H1 (cell line): ENCODE data around the gene CDIPT. TPM values are rescaled to one million over a fixed set of nuclear protein-coding genes. Genes with fewer than 3 reads are reported as not detected.

Experiments used
- CTCF ChIA-PET: fragments of 300-600 bp; sonication (Branson Sonifier 250); formaldehyde crosslinking; loops from one replicate; lab custom pipeline; 2021; ENCODE audit not compliant: partially characterized antibody; lab: Charles Lee
- POLR2A ChIA-PET: fragments of 300-600 bp; sonication (Branson Sonifier 250); formaldehyde crosslinking; loops from one replicate; lab custom pipeline; 2021; ENCODE audit warnings: inconsistent platforms; ENCODE audit not compliant: partially characterized antibody; lab: Charles Lee
- DNase-seq, 2 experiments: peaks; one replicate each; pipeline versions ENCODE4 v3.0.0 to v3.0.0-alpha.2; 2010 to 2022; ENCODE audit warnings: low spot score in 2 of 2, low read depth in 1 of 2, mixed read lengths in 1 of 2
- FAIRE-seq: peaks from 2 replicates; lab custom pipeline; 2011; peaks lifted over from hg19 to GRCh38; lab: Jason Lieb, UNC
- H2AFZ ChIP-seq: 2 replicates; pipeline ENCODE4 v1.8.1; 2012; ENCODE audit warnings: low read length, inconsistent platforms
- H2AK5ac ChIP-seq: 2 replicates; pipeline ENCODE4 v1.6.1; 2013; ENCODE audit warnings: low read depth, low read length
- H2BK120ac ChIP-seq: replicated peaks from 2 replicates; pipeline ENCODE3; 2013; ENCODE audit warnings: low read depth, low read length, inconsistent platforms
- H2BK12ac ChIP-seq: 2 replicates; pipeline ENCODE4 v1.6.1; 2013; ENCODE audit warnings: low read depth, low read length
- H2BK15ac ChIP-seq: 2 replicates; pipeline ENCODE4 v1.6.1; 2013; ENCODE audit warnings: low read length
- H2BK20ac ChIP-seq: 2 replicates; pipeline ENCODE4 v1.6.1; 2013; ENCODE audit warnings: low read length
- H2BK5ac ChIP-seq: 2 replicates; pipeline ENCODE4 v1.6.1; 2013; ENCODE audit warnings: low read depth, low read length
- H3K14ac ChIP-seq: 2 replicates; pipeline ENCODE4 v1.6.1; 2013; ENCODE audit warnings: inconsistent platforms; ENCODE audit not compliant: insufficient read length
- H3K18ac ChIP-seq: 2 replicates; pipeline ENCODE4 v1.6.1; 2013; ENCODE audit warnings: low read length; ENCODE audit errors: extremely low read depth
- H3K23ac ChIP-seq: 2 replicates; pipeline ENCODE4 v1.6.1; 2013; ENCODE audit warnings: inconsistent platforms; ENCODE audit not compliant: insufficient read length
- H3K23me2 ChIP-seq: 2 replicates; pipeline ENCODE4 v1.6.1; 2013; ENCODE audit warnings: low read depth, low read length
- H3K27ac ChIP-seq: 2 replicates; pipeline ENCODE4 v1.6.1; 2011; ENCODE audit warnings: low read depth, low read length, inconsistent platforms
- H3K27me3 ChIP-seq, 4 experiments: replicated peaks in 1 of 4; 1 replicate in 1 of 4; 2 replicates in 3 of 4; pipeline versions ENCODE4 v1.6.1 to v1.8.1; 2011 to 2013; ENCODE audit warnings: low read length in 3 of 4, mild to moderate bottlenecking in 3 of 4, inconsistent platforms in 2 of 4, mixed read lengths in 2 of 4, moderate library complexity in 1 of 4; ENCODE audit not compliant: control insufficient read depth in 3 of 4, insufficient read depth in 3 of 4; ENCODE audit errors: extremely low read depth in 1 of 4
- H3K36me3 ChIP-seq, 4 experiments: 2 replicates each; pipeline versions ENCODE4 v1.6.1 to v1.8.1; 2011 to 2013; ENCODE audit warnings: mild to moderate bottlenecking in 4 of 4, low read length in 3 of 4, moderate library complexity in 2 of 4, control low read depth in 1 of 4, inconsistent platforms in 1 of 4; ENCODE audit not compliant: insufficient read depth in 4 of 4, control insufficient read depth in 2 of 4
- H3K4ac ChIP-seq: replicated peaks from 2 replicates; pipeline ENCODE3; 2013; ENCODE audit warnings: low read length, low read depth, mixed read lengths, inconsistent platforms; ENCODE audit not compliant: insufficient read length
- H3K4me1 ChIP-seq, 4 experiments: replicated peaks in 1 of 4; 1 replicate in 1 of 4; 2 replicates in 3 of 4; pipeline versions ENCODE4 v1.6.1 to v1.8.1; 2011 to 2013; ENCODE audit warnings: low read length in 3 of 4, inconsistent platforms in 2 of 4, mixed read lengths in 1 of 4; ENCODE audit not compliant: insufficient read depth in 4 of 4, control insufficient read depth in 3 of 4
- H3K4me2 ChIP-seq, 2 experiments: 2 replicates each; pipeline versions ENCODE4 v1.6.1 to v1.8.1; 2011 to 2013; ENCODE audit warnings: low read depth in 2 of 2, low read length in 2 of 2, control low read depth in 1 of 2, inconsistent platforms in 1 of 2, mild to moderate bottlenecking in 1 of 2; ENCODE audit not compliant: insufficient read depth in 1 of 2
- H3K4me3 ChIP-seq, 4 experiments: fragments of 200-600, 300-600 bp in 1 of 4; sonication (generic), shearing (Covaris generic), sonication (Bioruptor Twin) in 1 of 4; 2 replicates each; pipeline versions ENCODE4 v1.5.1 to v1.8.1; 2011 to 2016; ENCODE audit warnings: low read length in 4 of 4, low read depth in 3 of 4, control low read depth in 2 of 4, inconsistent platforms in 2 of 4, mild to moderate bottlenecking in 2 of 4, mixed read lengths in 1 of 4, moderate library complexity in 1 of 4; ENCODE audit not compliant: insufficient read depth in 2 of 4; ENCODE audit errors: extremely low read depth in 1 of 4
- H3K56ac ChIP-seq: replicated peaks from 2 replicates; pipeline ENCODE3; 2013; ENCODE audit warnings: low read depth, mild to moderate bottlenecking, mixed read lengths, low read length, inconsistent platforms; ENCODE audit not compliant: insufficient read length
- H3K79me1 ChIP-seq: 2 replicates; pipeline ENCODE4 v1.6.1; 2013; ENCODE audit warnings: low read depth, low read length, control low read depth
- H3K79me2 ChIP-seq, 2 experiments: 2 replicates each; pipeline versions ENCODE4 v1.6.1 to v1.8.1; 2012 to 2013; ENCODE audit warnings: low read length in 2 of 2, mild to moderate bottlenecking in 2 of 2, inconsistent platforms in 1 of 2; ENCODE audit not compliant: insufficient read depth in 2 of 2, control insufficient read depth in 1 of 2
- H3K9ac ChIP-seq, 4 experiments: replicated peaks in 1 of 4; 1 replicate in 1 of 4; 2 replicates in 3 of 4; pipeline versions ENCODE4 v1.6.1 to v1.8.1; 2011 to 2013; ENCODE audit warnings: low read depth in 3 of 4, low read length in 3 of 4, control low read depth in 2 of 4, mild to moderate bottlenecking in 2 of 4, moderate library complexity in 2 of 4, inconsistent platforms in 1 of 4; ENCODE audit errors: extremely low read depth in 1 of 4
- H3K9me3 ChIP-seq, 2 experiments: 2 replicates each; pipeline versions ENCODE4 v1.6.1 to v1.8.1; 2012 to 2013; ENCODE audit warnings: mild to moderate bottlenecking in 2 of 2, moderate library complexity in 2 of 2, control low read depth in 1 of 2, inconsistent platforms in 1 of 2, low read depth in 1 of 2, low read length in 1 of 2, mixed read lengths in 1 of 2; ENCODE audit not compliant: insufficient read depth in 2 of 2
- H4K20me1 ChIP-seq, 2 experiments: replicated peaks in 1 of 2; 2 replicates each; pipeline versions ENCODE3 to v1.8.1; 2011 to 2013; ENCODE audit warnings: inconsistent platforms in 2 of 2, low read length in 2 of 2, mild to moderate bottlenecking in 1 of 2; ENCODE audit not compliant: insufficient read depth in 2 of 2, control insufficient read depth in 1 of 2
- H4K5ac ChIP-seq: 2 replicates; pipeline ENCODE4 v1.6.1; 2013; ENCODE audit warnings: low read length, low read depth, mixed read lengths, inconsistent platforms; ENCODE audit not compliant: insufficient read length
- H4K8ac ChIP-seq: 2 replicates; pipeline ENCODE4 v1.8.0; 2013; ENCODE audit warnings: mild to moderate bottlenecking, moderate library complexity, low read length, inconsistent platforms; ENCODE audit not compliant: insufficient read depth; ENCODE audit errors: extremely low read depth
- H4K91ac ChIP-seq: replicated peaks from 2 replicates; pipeline ENCODE3; 2013; ENCODE audit warnings: low read length, mixed read lengths, inconsistent platforms; ENCODE audit not compliant: insufficient read length
- CEBPB ChIP-seq: IDR thresholded peaks from 2 replicates; pipeline ENCODE4 v1.6.1; 2012; ENCODE audit warnings: low read depth, low read length
- E2F6 ChIP-seq: IDR thresholded peaks from 2 replicates; pipeline ENCODE4 v1.6.1; 2012; ENCODE audit warnings: inconsistent platforms
- EZH2 ChIP-seq: fragments of 200-600 bp; sonication (generic); IDR thresholded peaks from 2 replicates; pipeline ENCODE4 v1.7.1; 2012; ENCODE audit warnings: low read depth, mild to moderate bottlenecking, moderate library complexity, low read length, inconsistent platforms; ENCODE audit not compliant: severe bottlenecking
- FOSL1 ChIP-seq: IDR thresholded peaks from 2 replicates; pipeline ENCODE4 v1.6.1; 2011; ENCODE audit warnings: mild to moderate bottlenecking, low read depth, low read length, moderate library complexity; ENCODE audit not compliant: insufficient read depth
- HDAC6 ChIP-seq: IDR thresholded peaks from one replicate; pipeline ENCODE4 v1.7.1; 2012; ENCODE audit warnings: low read depth, mild to moderate bottlenecking, inconsistent platforms, low read length, moderate library complexity
- RFX5 ChIP-seq: IDR thresholded peaks from 2 replicates; pipeline ENCODE4 v1.6.1; 2011; ENCODE audit warnings: low read depth, low read length, improper control_type of control experiment, borderline replicate concordance
- TBP ChIP-seq: IDR thresholded peaks from 2 replicates; pipeline ENCODE4 v1.6.1; 2011; ENCODE audit warnings: low read depth, low read length, improper control_type of control experiment
- WGBS, 2 experiments: shearing (Covaris generic) in 1 of 2; methylation state at CpG; one replicate each; pipeline versions ENCODE4 v1.1.6 to v1.1.7; 2013 to 2015; ENCODE audit warnings: low lambda C conversion rate in 2 of 2, mixed read lengths in 2 of 2, inconsistent platforms in 1 of 2, low coverage in 1 of 2, missing lambda C conversion rate in 1 of 2; ENCODE audit not compliant: insufficient replicate concordance in 2 of 2, insufficient coverage in 1 of 2, insufficient read length in 1 of 2; ENCODE audit errors: extremely low coverage in 1 of 2, missing lambda C conversion rate in 1 of 2; 5-methylcytosine and 5-hydroxymethylcytosine counted together
- polyA plus RNA-seq, 7 experiments: library from polyadenylated mRNA; depleted of rRNA in 3 of 7; stranded (reverse) in 5 of 7; unstranded in 2 of 7; fragments of >200 nt in 5 of 7; fragments of 200-250 nt in 2 of 7; gene quantifications; 1 replicate in 5 of 7; 2 replicates in 1 of 7; 4 replicates in 1 of 7; pipeline versions ENCODE4 v1.2.1 to v1.2.3, GENCODE V29; 2011 to 2013; ENCODE audit warnings: missing spikeins in 2 of 7, mixed read lengths in 2 of 7
- total RNA-seq: library from RNA; stranded (reverse); fragmentation: NEBNext Ultra II Directional; extraction: Animal tissue kit (Norgen Biotek cat#: 25700); gene quantifications from 2 replicates; pipeline ENCODE4 v1.2.1, GENCODE V29; 2021
- TF ChIP-seq, protein P1 (sequence below): IDR thresholded peaks from 2 replicates; pipeline ENCODE4 v1.6.1; 2011; ENCODE audit warnings: low read length, improper control_type of control experiment

CDIPT gene
- total and polyA plus RNA-seq, 2 of the 8 experiments (the other 6 are each of a cell fraction or from before 2014, with no cell fraction given): 69.2 to 140 TPM

GRCh38 chr16:29903590-29903989, 40.6 kb upstream of the CDIPT start:
- Histone ChIP-seq H3K4me3 (no peak overlapping the region), H2BK120ac (no peak overlapping the region), H2AK5ac (no peak overlapping the region), H4K91ac (no peak overlapping the region), H3K79me1 (0 out of 2 replicates have a peak, but pooled peaks cover 2% of the 10 kb centered on the region), H4K20me1 (no peaks in the 10 kb centered on the region), H3K9ac (no peak overlapping the region), H3K27ac (no peak overlapping the region), H2BK12ac (no peak overlapping the region), H2BK20ac (no peak overlapping the region), H3K9me3 (no peaks in the 10 kb centered on the region), H2BK5ac (no peak overlapping the region), H3K4me2 (no peak overlapping the region), H3K36me3 (peaks cover 0 to 4% (median 0%) of the 10 kb centered on the region in 4 experiments; a peak in 2 of 8 replicates), H3K18ac (no peak overlapping the region), H3K4me1 (peaks cover 0 to 6% (median 0%) of the 10 kb centered on the region in 4 experiments; a peak in 4 of 7 replicates), H3K14ac (no peak overlapping the region), H3K79me2 (no peaks in the 10 kb centered on the region), H3K27me3 (no peaks in the 10 kb centered on the region), H3K23me2 (peaks cover 20% of the 10 kb centered on the region), H4K8ac (no peak overlapping the region), H4K5ac (no peak overlapping the region), H3K56ac (no peak overlapping the region), H2BK15ac (no peak overlapping the region), H3K4ac (no peak overlapping the region), H3K23ac (no peak overlapping the region), H2AFZ (no peak overlapping the region)
- FAIRE-seq (no peak), DNase-seq (no peak)
- ChIA-PET POLR2A (no interaction called here), CTCF (interaction anchor here (0.6 to 1.2 kb wide), 2 partner anchors 54 to 77 kb away, joined by 3 read pairs; no protein-coding TSS in a partner anchor)
- TF ChIP-seq TBP (no peak), EZH2 (no peak), E2F6 (no peak), HDAC6 (no peak), CEBPB (no peak), RFX5 (no peak), FOSL1 (no peak)
- TF ChIP-seq, protein P1, sequence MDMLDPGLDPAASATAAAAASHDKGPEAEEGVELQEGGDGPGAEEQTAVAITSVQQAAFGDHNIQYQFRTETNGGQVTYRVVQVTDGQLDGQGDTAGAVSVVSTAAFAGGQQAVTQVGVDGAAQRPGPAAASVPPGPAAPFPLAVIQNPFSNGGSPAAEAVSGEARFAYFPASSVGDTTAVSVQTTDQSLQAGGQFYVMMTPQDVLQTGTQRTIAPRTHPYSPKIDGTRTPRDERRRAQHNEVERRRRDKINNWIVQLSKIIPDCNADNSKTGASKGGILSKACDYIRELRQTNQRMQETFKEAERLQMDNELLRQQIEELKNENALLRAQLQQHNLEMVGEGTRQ: no peak
- WGBS, 2 experiments: 93% methylated on average over 4 of the region's 4 CpGs; no CpG with 5 or more reads in 1 of the 2 experiments
